GM06990 (cell line): ENCODE measurements around the gene ZDHHC14.

Experiments used
- DNase-seq: peaks from one replicate; pipeline ENCODE4 v3.0.0-alpha.2; 2011; ENCODE audit not compliant: insufficient read length; ENCODE audit errors: extremely low read depth
- H3K27me3 ChIP-seq: replicated peaks from 2 replicates; pipeline ENCODE4 v1.6.0; 2011; ENCODE audit warnings: low read length; ENCODE audit not compliant: control insufficient read depth, insufficient read depth
- H3K36me3 ChIP-seq: 2 replicates; pipeline ENCODE4 v1.5.1; 2011; ENCODE audit warnings: low read length; ENCODE audit not compliant: control insufficient read depth, insufficient read depth
- H3K4me3 ChIP-seq: replicated peaks from 2 replicates; pipeline ENCODE4 v1.5.1; 2011; ENCODE audit warnings: low read depth, mild to moderate bottlenecking, control low read depth, low read length
- TF ChIP-seq, protein P1 (sequence below): IDR thresholded peaks from 2 replicates; pipeline ENCODE4 v1.5.1; 2011; ENCODE audit warnings: low read length, control low read depth, mild to moderate bottlenecking, inconsistent platforms; ENCODE audit not compliant: insufficient read depth, poor library complexity, severe bottlenecking

Gene ZDHHC14

DNA sequence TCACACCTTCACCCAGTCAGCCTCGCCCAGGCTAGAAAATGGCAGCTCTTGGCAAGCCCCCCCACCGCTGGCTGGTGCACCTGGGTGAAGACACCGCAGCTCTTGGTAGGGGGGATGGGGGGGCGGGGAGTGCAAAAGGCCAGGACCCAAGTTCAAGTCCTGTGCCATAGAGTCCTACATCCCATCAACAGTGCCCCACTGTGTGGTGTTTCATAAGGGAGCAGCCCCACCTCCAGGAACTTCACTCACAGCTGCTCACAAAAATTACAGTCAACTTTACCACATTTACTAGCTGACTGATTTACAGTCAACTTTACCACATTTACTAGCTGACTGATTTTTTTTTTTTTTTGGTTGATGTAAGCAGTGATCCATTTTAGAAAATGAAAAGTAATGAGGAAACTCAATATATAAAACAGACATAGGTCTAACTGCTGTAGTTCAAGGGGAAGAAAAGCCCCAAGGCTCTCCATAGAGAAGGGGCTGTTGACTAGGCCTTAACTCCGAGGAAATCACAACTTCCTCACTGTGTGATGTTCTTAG, 233.1 kb downstream of the ZDHHC14 start:
- Histone ChIP-seq H3K36me3 (no peaks in the 10 kb centered on the region), H3K4me3 (no peak overlapping the region), H3K27me3 (no peaks in the 10 kb centered on the region)
- no peak for DNase-seq
- TF ChIP-seq, protein P1, sequence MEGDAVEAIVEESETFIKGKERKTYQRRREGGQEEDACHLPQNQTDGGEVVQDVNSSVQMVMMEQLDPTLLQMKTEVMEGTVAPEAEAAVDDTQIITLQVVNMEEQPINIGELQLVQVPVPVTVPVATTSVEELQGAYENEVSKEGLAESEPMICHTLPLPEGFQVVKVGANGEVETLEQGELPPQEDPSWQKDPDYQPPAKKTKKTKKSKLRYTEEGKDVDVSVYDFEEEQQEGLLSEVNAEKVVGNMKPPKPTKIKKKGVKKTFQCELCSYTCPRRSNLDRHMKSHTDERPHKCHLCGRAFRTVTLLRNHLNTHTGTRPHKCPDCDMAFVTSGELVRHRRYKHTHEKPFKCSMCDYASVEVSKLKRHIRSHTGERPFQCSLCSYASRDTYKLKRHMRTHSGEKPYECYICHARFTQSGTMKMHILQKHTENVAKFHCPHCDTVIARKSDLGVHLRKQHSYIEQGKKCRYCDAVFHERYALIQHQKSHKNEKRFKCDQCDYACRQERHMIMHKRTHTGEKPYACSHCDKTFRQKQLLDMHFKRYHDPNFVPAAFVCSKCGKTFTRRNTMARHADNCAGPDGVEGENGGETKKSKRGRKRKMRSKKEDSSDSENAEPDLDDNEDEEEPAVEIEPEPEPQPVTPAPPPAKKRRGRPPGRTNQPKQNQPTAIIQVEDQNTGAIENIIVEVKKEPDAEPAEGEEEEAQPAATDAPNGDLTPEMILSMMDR, result peak; percentile 11

DNA sequence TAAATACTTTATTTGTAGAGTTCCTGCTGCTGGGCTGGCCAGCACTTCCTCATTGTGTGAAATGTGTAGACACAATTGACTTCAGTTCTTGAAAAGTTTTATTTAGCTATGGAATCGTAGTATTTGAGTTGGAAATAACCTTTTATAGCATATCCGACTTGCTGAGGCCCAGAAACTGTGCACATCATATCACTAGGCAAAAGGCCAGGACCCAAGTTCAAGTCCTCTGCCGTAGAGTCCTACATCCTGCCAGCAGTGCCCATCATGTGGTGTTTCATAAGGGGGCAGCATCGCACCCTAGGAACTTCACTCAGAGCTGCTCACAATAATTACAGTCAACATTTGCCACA, 234.4 kb downstream of the ZDHHC14 start:
- H3K4me3 ChIP-seq, result no peak overlapping the region
- H3K27me3 ChIP-seq, result no peaks in the 10 kb centered on the region
- TF ChIP-seq, protein P1, result no peak
- no peak for DNase-seq
- no peaks in the 10 kb centered on the region for H3K36me3 ChIP-seq

DNA sequence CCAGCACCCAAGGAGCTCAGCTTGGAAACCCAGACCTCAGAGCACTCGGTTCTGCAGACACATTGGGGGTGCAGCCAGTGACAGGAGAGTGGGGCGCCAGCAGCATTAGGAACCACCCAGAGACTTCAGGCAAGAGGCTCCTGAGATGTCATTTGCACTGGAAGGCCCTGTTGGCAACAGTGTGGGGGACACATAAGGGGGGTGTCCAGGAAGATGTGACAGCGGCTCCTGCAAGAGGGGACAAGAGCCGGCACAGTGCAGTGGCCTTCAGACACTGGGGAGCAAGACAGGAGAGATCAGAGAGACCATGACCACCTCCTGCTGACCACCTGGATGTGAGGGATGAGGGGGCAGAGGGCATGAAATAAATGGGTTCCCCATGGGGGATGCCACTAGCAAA, 235.0 kb downstream of the ZDHHC14 start:
- Histone ChIP-seq H3K27me3 (no peaks in the 10 kb centered on the region), H3K36me3 (no peaks in the 10 kb centered on the region), H3K4me3 (no peak overlapping the region)
- DNase-seq, result no peak
- TF ChIP-seq, protein P1, result no peak

DNA sequence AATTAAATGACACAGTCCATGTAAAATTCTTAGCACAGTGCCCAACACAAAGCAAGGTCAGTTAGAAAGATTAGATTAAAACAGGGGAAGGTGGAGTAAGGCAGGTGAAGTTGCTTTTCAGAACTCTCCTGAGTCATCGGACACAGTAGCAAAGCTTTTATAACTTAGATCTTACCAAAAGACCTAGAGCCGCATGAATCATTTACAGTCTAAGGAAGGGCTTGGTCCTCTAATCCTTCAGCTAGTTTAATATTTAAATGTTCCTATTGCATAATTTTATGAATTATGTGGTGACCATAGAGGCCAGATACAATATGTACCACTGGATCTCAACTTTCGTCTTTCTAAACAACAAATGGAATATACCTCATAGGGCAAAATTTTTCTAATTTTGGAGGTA, 240.0 kb downstream of the ZDHHC14 start:
- no peak for DNase-seq

DNA sequence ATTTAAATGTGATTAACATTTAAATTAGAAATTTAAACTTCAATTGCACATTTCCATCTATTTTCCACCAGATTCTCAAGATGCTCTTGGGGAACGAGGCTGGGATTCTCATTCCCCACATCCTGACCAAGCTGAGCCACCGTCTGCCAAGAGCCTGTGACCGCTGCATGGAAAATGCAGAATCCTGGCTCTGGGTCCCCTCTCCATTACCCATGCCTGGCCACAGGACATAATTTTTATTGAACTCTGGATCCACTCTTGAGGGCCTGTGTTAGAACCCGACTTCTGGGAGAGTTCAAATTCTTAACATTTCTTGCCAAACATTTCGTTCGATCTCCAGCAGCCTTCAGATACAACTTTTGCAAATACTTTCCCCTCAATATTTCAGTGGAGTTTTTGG, 240.4 kb downstream of the ZDHHC14 start:
- H3K27me3 ChIP-seq, result no peaks in the 10 kb centered on the region
- DNase-seq, result no peak

More for the DNA sequence above, 240.0 kb downstream of the ZDHHC14 start:
- TF ChIP-seq, protein P1, result no peak
- Histone ChIP-seq H3K4me3 (no peak overlapping the region), H3K36me3 (no peaks in the 10 kb centered on the region), H3K27me3 (no peaks in the 10 kb centered on the region)

More for the DNA sequence above, 240.4 kb downstream of the ZDHHC14 start:
- Histone ChIP-seq H3K36me3 (no peaks in the 10 kb centered on the region), H3K4me3 (no peak overlapping the region)
- TF ChIP-seq, protein P1, result no peak
